KOPT-K1 (cell line): ENCODE data around the gene RAB15.

Source experiments
- H3K27ac ChIP-seq: fragments of 200-600 bp; sonication (generic); 2 replicates; pipeline ENCODE4 v1.5.1; 2016; ENCODE audit warnings: antibody characterized with exemption, mild to moderate bottlenecking, low read depth, low read length; ENCODE audit not compliant: poor library complexity, severe bottlenecking
- H3K36me3 ChIP-seq: fragments of 200-600 bp; sonication (generic); 2 replicates; pipeline ENCODE4 v1.5.1; 2017; ENCODE audit warnings: antibody characterized with exemption, mild to moderate bottlenecking, low read length, moderate library complexity; ENCODE audit not compliant: insufficient read depth
- H3K9me3 ChIP-seq: fragments of 200-600 bp; sonication (generic); 2 replicates; pipeline ENCODE4 v1.5.1; 2017; ENCODE audit warnings: antibody characterized with exemption, low read length, mild to moderate bottlenecking; ENCODE audit not compliant: insufficient read depth, poor library complexity, severe bottlenecking

RAB15 gene

DNA sequence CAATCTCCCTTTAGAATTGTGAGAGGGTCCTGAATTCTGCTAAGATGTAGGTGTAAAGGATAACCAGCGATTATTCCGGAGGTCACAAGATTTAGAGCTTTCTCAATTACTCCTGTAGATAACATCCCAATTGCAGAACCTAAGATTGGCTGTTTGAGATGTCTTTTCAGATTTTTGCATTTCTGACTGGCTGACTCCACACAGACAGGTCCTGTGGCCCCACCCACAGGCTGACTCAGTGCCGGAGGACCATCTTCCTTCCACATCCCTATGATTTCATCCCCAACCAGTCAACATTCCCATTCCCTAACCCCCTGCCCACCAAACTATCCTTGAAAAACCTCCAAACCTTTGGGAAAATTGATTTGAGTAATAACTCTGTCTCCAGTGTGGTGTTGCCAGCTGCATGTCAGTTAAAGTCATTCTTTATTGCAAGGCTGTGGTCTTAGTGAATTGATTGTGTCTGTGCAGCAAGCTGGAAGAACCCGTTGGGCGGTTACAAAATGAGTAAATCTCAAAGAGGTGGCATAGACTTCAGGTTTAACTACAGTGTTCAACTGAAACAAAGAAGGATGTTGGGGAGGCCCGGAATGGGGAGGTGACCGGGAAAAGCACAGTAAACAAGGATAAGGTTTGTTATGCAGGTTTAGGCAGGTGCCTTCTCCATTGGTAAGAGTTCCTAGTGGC lies 25.1 kb upstream of the RAB15 start:
- no peaks in the 10 kb centered on the region for H3K9me3 ChIP-seq
- no peak overlapping the region for H3K27ac ChIP-seq
- H3K36me3 ChIP-seq = peaks cover 3% of the 10 kb centered on the region; the same call in 1 of the 2 replicates

DNA sequence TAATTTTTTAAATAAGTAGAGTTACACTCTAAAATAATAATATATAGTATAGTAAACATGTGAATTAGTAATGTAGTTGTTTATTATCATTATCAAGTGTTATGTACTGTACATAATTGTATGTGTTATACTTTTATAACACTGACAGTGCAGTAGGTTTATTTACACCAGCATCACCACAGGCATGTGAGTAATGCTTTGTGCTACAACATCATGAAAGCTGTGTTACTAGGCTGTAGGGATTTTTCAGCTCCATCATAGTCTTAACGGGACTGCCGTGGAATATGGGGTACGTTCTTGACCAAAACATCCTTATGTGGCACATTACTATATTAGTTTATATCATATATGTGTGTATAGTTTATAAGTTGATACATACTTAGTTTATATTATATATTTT lies 23.2 kb upstream of the RAB15 start:
- H3K27ac ChIP-seq = no peak overlapping the region
- no peaks in the 10 kb centered on the region for H3K9me3 ChIP-seq
- peaks cover 3% of the 10 kb centered on the region; the same call in 1 of the 2 replicates for H3K36me3 ChIP-seq

DNA sequence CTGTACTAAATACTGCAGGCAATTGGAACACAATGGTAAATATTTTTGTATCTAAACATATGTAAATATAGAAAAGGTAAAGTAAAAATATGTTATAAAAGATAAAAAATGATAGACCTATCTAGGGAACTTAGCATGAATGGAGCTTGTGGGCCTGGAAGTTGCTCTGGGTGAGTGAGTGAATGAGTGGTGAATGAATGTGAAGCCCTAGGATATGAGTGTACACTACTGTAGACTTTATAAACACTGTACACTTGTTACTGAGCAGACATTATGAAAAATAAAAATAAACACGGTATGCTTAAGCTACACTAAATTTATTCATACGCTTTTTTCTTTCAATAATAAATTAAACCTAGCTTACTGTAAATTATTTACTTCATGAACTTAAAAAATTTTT lies 22.4 kb upstream of the RAB15 start:
- H3K9me3 ChIP-seq = no peaks in the 10 kb centered on the region
- H3K36me3 ChIP-seq = peaks cover 3% of the 10 kb centered on the region; the same call in 1 of the 2 replicates
- H3K27ac ChIP-seq = no peak overlapping the region

DNA sequence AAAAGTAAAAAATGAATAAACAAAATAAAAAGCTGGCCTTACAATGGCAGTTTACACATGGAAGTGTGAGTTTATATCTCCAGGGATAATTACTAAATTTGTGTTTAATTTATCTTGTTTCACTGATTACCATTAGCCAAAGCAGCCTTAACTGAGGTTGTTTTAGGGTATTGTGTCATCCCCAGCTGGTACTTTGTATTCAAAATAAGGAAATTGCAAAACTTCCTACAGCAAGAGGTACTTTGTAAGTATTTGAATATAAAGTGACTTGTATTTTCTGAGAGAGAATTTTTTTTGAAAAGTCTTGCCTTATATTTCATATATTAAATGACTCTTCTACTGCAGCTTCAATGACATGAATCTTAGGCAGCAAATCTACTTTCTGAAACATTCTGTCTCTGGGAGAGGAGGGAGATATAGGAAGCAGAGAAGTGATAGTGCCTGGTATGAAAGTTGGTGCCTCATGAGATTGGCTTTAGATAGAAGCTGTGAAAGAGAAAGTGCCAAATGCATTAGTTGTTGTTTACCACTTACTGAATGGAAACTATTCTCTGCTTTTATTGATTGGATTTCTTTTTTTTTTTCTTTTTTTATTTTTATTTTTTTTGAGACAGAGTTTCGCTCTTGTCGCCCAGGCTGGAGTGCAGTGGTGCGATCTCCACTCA lies 21.3 kb upstream of the RAB15 start:
- Histone ChIP-seq H3K27ac (no peak overlapping the region), H3K36me3 (peaks cover 3% of the 10 kb centered on the region; the same call in 1 of the 2 replicates), H3K9me3 (no peaks in the 10 kb centered on the region)

DNA sequence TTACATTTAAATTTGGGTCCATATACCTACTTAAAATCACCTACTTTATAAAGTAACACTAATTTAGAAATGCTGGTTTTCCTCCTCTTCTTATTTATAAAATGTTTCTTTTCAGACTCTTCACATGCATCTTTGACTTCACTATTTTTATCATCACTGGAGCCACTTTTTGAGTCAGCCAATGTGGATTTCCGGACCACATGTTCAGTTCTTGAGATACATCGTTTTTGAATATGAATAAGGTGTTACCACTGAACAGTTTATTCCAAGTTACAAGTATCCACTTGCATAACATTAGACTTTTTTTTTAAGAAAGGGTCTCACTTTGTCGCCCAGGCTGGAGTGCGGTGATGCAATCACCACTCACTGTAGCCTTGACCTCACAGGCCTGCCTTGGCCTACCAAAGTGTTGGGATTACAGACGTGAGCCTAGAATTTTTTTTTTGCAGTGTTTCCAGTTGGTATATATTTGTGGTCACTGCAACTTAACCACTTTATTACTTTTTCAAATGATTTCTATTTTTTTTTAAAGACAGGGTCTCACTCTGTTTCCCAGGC lies 20.3 kb upstream of the RAB15 start:
- H3K9me3 ChIP-seq = no peaks in the 10 kb centered on the region
- H3K36me3 ChIP-seq = peaks cover 3% of the 10 kb centered on the region; the same call in 1 of the 2 replicates
- H3K27ac ChIP-seq = no peak overlapping the region

DNA sequence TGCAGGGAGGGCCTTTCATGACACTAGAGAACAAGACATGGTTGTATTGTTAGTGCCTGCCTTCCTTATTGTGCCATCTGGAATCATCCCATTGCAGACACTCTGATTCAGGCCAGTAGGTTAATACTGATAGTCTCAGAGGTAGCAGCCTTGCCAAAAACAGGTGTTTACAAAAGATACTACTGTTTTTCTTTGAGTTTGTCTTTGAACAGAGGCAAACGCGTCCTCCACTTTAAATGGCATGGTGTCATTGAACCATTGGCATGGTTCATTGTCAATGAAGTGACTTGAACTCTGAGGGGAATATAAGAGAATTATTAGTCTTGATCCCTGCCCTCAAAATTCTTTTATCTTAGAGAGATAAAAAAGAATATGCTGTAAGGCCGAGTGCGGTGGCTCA lies 18.8 kb upstream of the RAB15 start:
- Histone ChIP-seq H3K36me3 (peaks cover 3% of the 10 kb centered on the region; the same call in 1 of the 2 replicates), H3K9me3 (no peaks in the 10 kb centered on the region), H3K27ac (peak overlapping the region; percentile 66)

DNA sequence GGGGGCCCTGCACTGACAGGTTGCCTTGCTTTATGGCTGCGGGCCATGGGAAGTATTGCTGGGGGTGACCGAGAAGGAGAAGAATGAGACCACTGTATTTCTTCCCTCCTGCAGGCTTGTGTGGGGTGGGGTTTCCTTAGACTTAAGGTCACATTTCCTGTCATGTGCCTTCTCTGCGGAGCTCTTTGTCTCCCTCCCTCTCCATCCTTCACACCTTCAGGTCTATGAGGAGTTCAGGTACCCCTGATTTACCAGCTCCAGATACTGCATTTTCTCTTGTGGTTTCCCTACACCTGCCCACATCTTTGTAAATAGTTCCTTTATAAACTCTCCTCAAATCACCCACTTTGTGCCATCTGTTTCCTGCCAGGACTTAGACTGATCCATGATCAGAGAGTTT lies 18.2 kb upstream of the RAB15 start:
- H3K27ac ChIP-seq = peak overlapping the region; percentile 66
- no peaks in the 10 kb centered on the region for H3K9me3 ChIP-seq
- peaks cover 3% of the 10 kb centered on the region; the same call in 1 of the 2 replicates for H3K36me3 ChIP-seq

DNA sequence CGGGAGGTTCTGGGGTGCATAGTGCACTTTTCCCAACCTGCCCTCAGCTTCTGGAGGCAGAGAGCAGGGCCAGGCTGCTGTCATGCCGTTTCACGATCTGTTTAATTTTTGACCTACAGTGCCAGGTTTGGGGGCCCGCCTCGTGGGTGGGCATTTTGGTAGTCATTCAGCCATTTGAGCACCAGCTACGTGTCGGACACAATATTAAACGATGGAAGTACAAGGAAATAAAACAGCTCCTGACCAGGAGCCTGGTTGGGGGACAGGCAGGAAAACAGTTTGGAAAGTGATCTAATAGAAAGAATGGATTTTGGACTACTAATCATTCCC lies 15.3 kb upstream of the RAB15 start:
- Histone ChIP-seq H3K9me3 (no peaks in the 10 kb centered on the region), H3K27ac (peak overlapping the region; percentile 75), H3K36me3 (peaks cover under 1% of the 10 kb centered on the region; the same call in 1 of the 2 replicates)

DNA sequence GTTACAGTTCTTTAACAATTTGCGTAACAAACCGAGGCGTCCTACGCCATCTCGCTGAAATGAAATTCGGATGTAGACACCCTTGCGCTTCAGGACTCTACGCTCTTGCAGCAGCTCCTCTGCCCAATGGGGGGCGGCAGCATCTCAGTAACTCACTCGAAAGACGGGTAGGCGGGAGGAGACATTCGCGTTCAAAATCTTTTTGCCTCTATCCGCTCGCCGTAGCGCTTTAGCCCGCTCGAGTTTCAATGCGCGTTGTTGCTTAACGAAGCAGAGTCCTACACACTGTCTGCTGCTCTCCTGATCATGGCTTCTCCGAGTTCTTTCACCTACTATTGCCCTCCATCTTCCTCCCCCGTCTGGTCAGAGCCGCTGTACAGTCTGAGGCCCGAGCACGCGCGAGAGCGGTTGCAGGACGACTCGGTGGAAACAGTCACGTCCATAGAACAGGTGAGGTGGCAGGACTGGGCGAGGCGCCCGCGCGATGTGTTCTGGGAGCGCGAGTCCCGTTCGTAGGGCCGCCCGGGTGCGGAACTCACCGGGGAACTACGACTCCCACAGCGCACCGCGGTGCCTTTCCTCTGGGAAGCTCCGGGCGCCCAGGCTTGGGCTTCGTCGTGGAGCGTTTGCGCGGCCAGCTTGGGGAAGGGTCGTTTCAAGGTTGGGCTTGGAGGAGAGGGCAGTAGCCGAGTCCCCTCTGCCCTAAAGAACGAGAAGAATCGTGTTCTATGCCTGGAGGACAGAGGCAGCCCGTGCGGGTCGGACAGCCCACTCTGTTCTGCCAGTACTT lies 14.7 kb upstream of the RAB15 start, which contains the start of gene FNTB:
Gene FNTB, plus strand, starts transcription at position 248 of the 790 bp plus-strand sequence. Its CDS starts 59 bp downstream, at position 307.
- Histone ChIP-seq H3K36me3 (no peaks in the 10 kb centered on the region), H3K27ac (peak within 1 kb of the TSS; percentile 75), H3K9me3 (no peaks in the 10 kb centered on the region)

DNA sequence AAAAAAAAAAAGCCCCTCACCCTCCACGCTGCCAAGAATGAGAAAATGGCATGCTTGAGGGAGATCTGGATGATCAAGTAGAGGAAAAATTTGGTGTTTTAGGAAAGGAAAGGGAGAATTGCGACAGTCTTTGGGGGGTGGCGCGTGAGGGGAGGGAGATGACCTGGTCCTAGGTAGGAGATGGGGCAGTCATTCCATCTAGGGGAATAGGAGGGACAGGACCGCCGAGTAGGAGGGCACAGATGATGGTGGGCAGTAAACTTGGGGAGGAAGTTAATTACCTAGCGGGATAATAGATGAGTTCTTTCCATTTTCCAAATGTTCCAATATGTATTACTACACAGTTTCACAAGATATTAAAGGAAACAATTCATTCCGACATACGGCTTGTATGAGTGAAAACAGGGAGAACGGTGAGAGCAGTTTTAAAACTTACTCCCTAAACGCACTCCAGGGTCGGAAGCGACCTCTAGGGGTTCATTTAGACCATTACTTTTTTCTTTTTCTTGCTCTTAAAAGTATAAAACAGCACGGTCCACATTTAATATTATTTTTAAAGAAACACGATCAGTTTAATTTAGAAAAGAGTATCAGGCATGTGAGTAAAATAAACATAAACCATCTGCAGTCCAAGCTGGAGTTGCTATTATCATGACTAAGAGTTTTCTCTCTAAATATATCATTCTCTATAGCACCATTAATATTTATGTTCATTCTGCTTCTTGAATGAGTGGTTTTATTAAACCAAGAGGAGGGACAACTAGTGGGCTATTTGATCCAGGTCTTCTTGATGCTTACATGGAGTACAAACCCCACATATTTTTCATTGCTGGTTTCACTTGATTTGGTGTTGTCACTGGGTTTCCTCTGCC lies 11.5 kb upstream of the RAB15 start:
- no peaks in the 10 kb centered on the region for H3K9me3 ChIP-seq
- H3K36me3 ChIP-seq = no peaks in the 10 kb centered on the region
- H3K27ac ChIP-seq = no peak overlapping the region

DNA sequence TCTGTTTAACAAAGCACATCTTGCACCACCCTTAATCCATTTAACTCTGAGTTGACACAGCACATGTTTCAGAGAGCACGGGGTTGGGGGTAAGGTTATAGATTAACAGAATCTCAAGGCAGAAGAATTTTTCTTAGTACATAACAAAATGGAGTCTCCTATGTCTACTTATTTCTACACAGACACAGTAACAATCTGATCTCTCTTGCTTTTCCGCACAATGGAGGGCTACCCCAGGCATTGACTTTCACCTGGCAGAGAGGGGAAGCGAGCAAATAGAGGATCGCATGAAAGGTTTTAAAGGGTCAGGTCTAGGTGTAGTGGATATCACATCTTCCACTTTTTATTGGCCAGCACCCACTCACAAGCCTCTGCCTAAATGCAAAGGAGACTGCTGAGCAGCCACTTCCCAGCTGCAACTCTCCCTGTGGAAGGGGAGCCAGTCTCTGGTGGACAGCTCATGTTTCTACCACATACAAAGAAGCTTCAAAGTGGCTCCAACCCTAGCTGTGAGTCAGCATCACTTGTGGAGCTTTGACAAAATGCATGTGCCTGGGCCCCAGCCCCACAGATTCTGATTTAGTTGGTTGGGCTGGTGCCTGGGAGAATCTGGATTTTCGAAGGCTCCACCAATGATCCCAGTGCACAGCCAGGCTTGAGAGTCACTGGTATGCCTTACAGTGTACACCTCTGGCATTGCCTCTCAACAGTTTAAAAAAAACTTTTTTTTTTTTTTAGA lies 7.4 kb upstream of the RAB15 start:
- H3K27ac ChIP-seq = no peak overlapping the region
- no peaks in the 10 kb centered on the region for H3K9me3 ChIP-seq
- no peaks in the 10 kb centered on the region for H3K36me3 ChIP-seq

DNA sequence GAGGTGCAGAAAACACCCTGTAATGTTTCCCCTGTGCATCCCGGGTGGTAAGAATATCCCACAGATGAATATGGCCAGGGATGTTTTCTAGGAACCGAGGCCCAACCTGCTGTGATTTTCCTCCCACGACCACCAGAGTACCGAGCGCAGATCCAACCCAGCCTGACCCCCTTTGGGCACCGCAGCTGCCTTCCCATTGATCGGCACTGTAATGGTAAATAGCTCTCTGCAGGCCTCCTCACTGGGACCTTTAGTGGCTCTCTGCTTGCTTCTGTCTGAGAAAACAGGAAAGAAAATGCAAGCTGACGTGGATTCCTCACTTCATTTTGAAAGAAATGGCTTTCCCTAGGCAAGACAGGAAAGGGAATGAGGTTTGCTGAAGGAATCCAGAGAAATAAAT lies 2.4 kb upstream of the RAB15 start:
- no peak overlapping the region for H3K27ac ChIP-seq
- H3K9me3 ChIP-seq = no peaks in the 10 kb centered on the region
- H3K36me3 ChIP-seq = no peaks in the 10 kb centered on the region

DNA sequence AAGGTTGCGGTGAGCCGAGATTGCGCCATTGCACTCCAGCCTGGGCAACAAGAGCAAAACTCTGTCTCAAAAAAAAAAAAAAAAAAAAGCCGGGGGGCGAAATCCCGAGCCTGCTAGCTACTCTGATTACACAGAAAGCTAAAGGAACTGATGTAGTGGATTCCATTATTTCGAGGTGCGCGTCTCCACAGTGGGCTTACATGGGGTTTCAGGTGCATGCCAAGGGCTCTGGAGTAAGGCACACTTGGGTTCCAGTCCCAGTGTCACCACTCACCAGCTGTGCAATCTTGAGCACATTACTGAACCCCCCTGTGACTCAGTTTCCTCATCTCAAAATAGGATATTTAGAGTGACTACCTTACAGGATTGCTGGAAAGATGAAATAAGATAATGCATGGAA lies 1.7 kb upstream of the RAB15 start:
- no peaks in the 10 kb centered on the region for H3K36me3 ChIP-seq

DNA sequence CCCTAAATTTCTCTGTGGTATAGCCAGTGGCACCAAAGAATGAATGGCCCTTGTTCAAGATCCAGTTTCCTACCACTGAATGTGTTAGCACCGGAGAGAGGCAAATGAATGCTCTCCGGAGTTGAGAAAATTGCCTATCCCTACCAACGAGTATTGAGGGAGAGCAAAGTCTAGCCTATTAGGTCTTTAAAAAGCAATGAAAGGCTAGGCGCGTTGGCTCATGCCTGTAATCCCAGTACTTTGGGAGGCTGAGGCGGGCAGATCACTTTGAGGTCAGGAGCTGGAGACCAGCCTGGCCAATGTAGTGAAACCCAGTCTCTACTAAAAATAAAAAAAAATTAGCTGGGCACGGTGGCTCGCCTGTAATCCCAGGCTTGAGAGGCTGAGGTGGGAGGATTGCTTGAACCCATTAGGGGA lies 898 bp upstream of the RAB15 start:
- H3K9me3 ChIP-seq = no peaks in the 10 kb centered on the region
- H3K27ac ChIP-seq = no peak overlapping the region
- no peaks in the 10 kb centered on the region for H3K36me3 ChIP-seq

More for the DNA sequence above, 1.7 kb upstream of the RAB15 start:
- no peak overlapping the region for H3K27ac ChIP-seq
- H3K9me3 ChIP-seq = no peaks in the 10 kb centered on the region
